GM18907 (cell line): ENCODE results near the gene CYP4A22.
"Not testable (repeated sequence)": the region's sequence is repeated elsewhere in the genome, so short reads cannot be mapped to it uniquely, and the experiment has no call there.

Experiments
- ATAC-seq: cut with Tn5 transposase; IDR thresholded peaks from one replicate; pipeline ENCODE4 v1.9.1; 2021; ENCODE audit warnings: mild to moderate bottlenecking, moderate library complexity; ENCODE audit not compliant: unreplicated experiment

The CYP4A22 gene

DNA sequence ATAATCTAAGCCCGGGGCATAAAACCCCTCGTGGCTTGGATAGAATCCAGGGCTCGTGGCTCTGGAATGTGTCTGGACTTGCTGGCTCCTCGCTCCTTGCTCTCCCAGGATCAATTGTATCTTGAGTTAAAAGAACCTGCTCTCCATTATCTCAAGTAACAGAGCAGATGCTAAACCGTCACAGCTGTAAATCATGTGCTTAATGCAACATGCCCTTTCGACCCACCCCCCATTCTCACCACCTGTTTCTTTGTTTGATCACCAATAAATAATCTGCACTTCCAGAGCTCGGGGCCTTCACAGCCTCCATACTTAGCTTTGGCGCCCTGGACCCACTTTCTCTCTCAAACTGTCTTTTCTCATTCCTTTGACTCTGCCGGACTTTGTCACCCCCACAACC lies 11.9 kb downstream of the CYP4A22 start:
- not testable (repeated sequence) for ATAC-seq

- not testable (repeated sequence) for ATAC-seq
Observed at GRCh38 chr1:47156457-47156856, 19.2 kb downstream of the CYP4A22 start.

- not testable (repeated sequence) for ATAC-seq
Observed at GRCh38 chr1:47157957-47158356, 20.7 kb downstream of the CYP4A22 start.

GRCh38 chr1:47160716-47161115 lies 23.5 kb downstream of the CYP4A22 start:
- ATAC-seq: no peak

DNA sequence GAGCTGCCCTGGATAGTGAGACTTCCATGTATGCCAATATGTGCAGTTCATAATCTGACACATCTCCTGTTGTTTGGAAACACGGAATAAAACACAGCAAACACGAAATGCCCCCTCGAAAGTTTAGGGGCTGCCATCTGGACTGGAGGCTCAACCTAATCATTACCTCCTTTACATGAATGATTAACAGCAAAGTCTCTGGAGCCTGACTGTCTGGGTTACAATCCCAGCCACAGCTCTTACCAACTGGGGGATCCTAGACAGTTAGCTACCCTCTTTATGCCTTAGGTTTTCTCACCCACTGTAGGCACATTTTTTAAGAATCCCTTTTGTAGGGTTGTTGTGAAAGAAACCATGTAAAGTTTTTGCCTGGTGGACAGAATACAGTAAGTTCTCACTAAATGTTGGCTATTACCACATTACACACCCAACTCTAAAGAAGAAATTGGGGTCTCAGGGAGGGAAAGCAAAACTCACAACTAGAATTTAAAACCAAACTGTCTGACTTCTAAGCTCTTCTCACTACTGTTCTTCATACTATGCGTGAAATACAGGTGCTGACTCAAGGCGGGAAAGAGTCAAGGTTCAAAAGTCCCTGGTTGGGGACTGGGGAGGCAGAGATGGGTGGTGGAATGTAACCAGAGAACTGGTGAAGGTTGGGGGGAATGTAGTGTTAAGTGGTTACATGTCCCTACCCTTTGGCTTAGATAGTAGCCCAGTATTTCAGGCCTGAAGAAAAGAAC lies 24.2 kb downstream of the CYP4A22 start:
- peak; percentile 65 for ATAC-seq

DNA sequence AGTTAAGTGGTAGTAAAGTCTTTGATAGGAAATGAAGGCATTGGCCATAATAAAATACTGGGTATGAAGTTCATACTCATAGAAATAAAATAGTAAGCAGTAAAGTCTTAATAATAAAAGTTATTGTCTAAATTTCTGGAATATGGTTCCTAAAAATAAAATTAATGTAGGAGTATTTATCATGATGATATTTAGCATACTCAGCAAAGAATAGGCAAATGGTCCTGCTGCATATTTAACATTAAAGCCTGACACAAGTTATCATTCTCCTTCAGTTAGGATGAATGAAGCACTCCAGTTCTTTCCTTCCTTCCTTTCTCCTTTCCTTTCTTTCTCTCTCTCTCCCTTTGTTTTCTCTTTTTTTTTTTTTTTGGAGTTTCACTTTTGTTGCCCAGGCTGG lies 27.3 kb downstream of the CYP4A22 start:
- no peak for ATAC-seq

DNA sequence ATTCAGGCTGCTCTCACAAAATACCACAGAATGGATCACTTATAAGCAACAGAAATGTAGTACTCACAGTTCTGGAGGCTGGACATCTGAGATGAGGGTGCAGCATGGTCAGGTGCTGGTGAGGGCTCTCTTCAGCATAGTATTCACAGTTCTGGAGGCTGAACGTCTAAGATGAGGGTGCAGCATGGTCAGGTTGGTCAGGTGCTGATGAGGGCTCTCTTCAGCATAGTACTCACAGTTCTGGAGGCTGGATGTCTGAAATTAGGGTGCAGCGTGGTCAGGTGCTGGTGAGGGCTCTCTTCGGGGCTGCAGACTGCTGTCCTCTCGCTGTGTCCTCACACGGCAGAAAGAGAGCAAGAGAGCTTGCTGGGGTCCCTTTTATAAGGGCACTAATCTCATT lies 35.5 kb downstream of the CYP4A22 start:
- ATAC-seq: no peak

DNA sequence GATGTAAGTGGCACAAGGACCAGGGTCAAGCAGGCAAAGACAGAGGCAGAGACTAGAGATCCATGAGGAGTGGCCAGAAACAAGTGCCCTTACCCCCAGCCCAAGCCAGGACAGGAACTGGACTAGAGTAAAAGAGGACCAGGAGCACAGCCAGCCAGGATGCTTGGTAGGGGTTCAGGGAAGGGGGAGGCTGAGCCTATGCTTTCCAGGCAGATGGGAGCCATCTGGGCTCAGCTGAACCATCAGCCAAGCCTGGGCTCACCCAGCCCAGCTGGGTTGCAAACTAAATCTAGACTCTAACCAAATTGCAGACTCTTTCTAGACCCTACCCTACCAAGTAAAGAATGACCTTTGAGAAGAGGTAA lies 37.4 kb downstream of the CYP4A22 start:
- no peak for ATAC-seq

DNA sequence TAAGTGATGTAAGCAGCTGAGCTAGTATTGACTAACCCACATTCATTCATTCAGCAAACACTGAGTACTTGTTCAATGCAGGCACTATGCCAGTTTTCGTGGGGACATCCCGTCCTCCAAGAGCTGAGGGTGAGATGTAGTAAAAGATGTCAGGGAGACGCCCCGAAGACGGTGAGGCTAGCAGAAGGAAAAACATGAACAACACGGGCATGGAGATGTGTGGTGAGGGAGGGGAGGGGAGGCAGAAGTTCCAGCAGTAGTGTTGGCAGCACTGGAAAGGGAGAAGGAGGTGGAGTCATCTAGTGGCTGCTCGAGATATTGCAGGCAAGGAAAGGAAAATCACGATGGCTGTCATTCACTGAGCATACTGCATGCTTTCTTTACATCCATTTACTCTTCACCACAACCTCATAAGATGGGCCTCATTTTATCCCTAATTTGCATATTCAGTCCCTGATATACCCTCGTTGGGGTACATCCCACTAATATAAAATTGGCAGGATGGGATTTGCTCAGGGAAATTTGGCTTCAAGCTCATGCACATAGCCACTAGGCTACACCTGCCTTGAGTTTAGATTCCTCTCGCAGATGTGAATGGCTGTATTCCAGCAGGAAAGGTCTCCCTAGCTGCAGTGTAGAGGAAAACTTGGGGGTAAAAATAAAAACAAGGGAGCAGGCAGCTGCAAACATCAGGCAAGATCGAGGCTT lies 38.1 kb downstream of the CYP4A22 start:
- peak; percentile 50 for ATAC-seq

DNA sequence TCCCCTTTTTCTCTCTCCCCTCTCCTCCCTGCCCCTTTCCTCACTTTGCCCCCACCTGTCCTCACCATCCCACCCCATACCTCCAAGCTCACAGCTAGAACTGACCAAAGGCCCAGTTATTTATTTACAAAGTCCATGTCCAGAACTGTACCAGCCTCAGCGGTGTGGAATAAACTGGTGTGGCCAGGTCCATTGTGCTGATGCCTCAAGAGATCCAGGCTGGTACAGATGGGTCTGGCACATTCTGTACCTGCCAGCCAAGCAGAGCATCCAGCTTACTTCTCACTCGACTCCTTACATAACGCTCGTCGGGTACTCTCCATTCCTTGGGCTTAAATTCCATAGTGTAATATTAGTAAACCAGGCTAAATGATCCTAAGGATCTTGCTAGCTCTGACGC lies 40.8 kb downstream of the CYP4A22 start:
- no peak for ATAC-seq

- ATAC-seq: no peak
Observed at GRCh38 chr1:47178654-47179016, 41.4 kb downstream of the CYP4A22 start.

DNA sequence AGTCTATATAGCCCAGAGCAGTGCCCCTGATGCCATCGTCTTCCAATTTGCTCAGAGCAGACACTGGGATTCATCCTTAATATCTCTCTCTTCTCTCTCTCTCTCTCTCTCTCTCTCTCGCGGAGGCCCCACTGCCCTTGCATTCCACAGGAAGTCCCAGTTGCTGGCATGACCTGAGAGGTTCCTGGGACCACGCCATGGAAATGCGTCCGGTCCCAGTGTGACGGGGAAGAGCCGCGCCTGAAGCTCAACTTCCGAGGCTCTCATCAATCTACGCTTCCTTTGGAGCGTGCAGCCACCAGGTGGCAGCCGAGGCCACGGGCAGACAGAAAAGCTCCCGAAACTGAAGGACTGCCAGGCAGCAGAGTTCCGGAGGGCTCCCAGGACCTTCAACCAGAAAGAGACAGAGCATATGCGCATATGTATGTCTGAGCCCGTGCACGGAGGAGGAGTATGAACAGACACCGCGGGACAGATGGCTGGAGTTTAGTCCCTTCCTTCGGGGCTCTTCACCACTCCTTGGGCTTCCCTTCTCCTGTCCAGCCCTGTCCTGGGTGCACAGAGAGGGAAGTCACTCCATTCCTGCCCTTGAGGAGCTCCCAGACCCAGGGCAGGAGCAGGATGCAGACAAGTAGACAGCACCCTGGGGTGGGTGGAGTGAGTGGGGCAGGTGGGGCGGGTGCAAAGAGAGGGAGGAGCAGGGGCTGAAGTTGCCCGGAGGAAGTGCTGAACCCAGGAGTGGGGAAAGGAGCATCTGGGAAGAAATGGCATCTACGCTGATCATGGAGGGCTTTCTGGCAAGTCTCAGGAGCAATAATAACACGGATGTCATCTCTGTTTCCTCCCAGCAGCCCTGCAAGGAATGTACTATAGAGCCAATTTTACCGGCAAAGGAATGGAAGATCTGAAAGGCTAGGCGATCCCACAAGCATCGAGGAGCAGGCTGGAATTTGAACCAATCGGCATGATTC lies 42.1 kb downstream of the CYP4A22 start:
- ATAC-seq: peak; percentile 88

- ATAC-seq: no peak
Observed at GRCh38 chr1:47179988-47180563, 42.8 kb downstream of the CYP4A22 start.

- no peak for ATAC-seq
Observed at GRCh38 chr1:47180603-47181094, 43.4 kb downstream of the CYP4A22 start.

GRCh38 chr1:47181095-47181954 lies 44.1 kb downstream of the CYP4A22 start:
- no peak for ATAC-seq

- no peak for ATAC-seq
Observed at GRCh38 chr1:47181955-47182675, 44.9 kb downstream of the CYP4A22 start.

DNA sequence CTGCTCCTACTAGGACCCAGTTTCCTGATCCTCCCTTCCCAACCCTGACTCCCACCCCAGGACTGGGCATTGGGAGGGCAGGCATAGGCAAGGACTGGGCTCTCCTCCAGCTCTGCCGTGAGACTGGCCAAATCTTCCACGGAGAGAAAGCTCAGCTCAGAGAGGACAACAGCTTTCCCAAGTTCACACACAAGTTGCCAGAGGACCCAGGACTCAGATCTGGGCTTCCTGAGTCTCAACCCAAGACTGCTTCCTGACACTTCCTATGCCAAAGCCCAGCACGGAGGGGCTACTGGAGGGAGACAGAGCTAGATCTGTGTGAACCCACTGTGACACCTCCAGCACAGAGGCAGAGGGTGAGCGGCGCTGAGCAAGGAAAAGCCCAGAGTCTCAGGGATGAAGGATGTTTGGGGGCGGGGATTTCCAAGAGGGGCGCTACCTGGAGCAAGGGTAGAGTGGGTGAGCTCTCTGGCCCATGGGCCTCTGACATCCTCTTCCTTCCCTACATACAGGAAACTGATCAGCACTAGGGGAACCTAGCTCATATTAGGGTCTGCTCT lies 45.5 kb downstream of the CYP4A22 start:
- no peak for ATAC-seq

DNA sequence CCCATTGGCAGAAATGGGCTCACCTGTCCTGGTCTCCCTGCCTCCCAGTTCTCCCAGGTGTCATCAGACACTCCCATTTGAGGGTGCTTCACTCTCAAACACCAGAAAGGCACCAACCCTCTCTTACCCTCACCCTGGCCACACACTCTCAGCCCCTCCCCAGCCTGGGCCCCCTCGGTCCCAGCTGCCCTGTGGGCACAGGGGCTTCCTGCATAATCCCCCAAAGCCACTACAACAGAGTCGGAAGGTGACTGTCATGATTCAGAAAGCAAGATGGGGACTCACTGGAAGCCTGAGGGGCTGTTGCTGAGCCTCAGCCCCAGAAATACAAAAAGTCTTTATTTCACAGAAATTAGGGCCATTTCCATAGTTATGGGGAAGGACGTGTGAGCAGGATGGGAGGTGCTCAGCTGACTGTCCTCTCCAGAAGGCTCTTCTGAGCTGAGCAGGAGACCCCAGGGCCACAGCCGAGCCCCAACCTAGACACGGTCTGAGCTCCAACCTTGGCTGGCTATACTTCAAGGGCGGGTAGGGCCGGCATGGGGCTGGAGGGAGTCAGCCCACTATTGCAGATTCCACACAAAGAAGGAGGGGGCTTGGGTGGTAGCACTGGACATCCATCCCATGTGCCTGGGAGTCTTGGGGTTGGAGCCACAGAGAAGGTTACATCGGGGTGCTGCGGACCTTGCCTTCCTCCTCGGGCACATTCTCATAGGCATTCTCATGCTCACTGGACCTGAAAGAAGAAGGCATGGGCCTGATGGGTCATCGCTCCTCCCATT lies 46.3 kb downstream of the CYP4A22 start:
- no peak for ATAC-seq
